ENCODE measurements around the gene AUTS2.

Gene AUTS2

GRCh38 chr7:70060298-70061068 is 462.2 kb downstream of the AUTS2 start:
- no peaks in the 10 kb centered on the region for H3K9me3 ChIP-seq
- H3K4me1 ChIP-seq (ENCODE audit: control insufficient read depth in 1 of 2, insufficient read depth in 1 of 2, low read depth in 1 of 2, low read length in 1 of 2): no peaks in the 10 kb centered on the region
- no peak overlapping the region for H3K27ac ChIP-seq
- no peaks in the 10 kb centered on the region for H3K27me3 ChIP-seq
- TF ChIP-seq CTCF (IDR thresholded peaks at IDR 0.05): no peak
- no peaks in the 10 kb centered on the region for H3K36me3 ChIP-seq
- no peak overlapping the region for H3K4me3 ChIP-seq (ENCODE audit: low read depth in 1 of 2, low read length in 1 of 2)

GRCh38 chr7:70063371-70063770 is 465.1 kb downstream of the AUTS2 start:
- no peak for TF ChIP-seq CTCF (IDR thresholded peaks at IDR 0.05)
- no peaks in the 10 kb centered on the region for H3K4me1 ChIP-seq (ENCODE audit: control insufficient read depth in 1 of 2, insufficient read depth in 1 of 2, low read depth in 1 of 2, low read length in 1 of 2)
- H3K36me3 ChIP-seq: no peaks in the 10 kb centered on the region
- no peak overlapping the region for H3K27ac ChIP-seq
- H3K27me3 ChIP-seq: no peaks in the 10 kb centered on the region
- no peak overlapping the region for H3K4me3 ChIP-seq (ENCODE audit: low read depth in 1 of 2, low read length in 1 of 2)
- H3K9me3 ChIP-seq: no peaks in the 10 kb centered on the region

- Histone ChIP-seq H3K9me3 (no peaks in the 10 kb centered on the region), H3K27me3 (no peaks in the 10 kb centered on the region), H3K36me3 (no peaks in the 10 kb centered on the region), H3K27ac (no peak overlapping the region), H3K4me3 (ENCODE audit: low read depth in 1 of 2, low read length in 1 of 2) (no peak overlapping the region), H3K4me1 (ENCODE audit: control insufficient read depth in 1 of 2, insufficient read depth in 1 of 2, low read depth in 1 of 2, low read length in 1 of 2) (no peaks in the 10 kb centered on the region)
- TF ChIP-seq CTCF (IDR thresholded peaks at IDR 0.05): no peak
These were observed 465.7 kb downstream of the AUTS2 start for GRCh38 chr7:70063927-70064326.

- no peak for TF ChIP-seq CTCF (IDR thresholded peaks at IDR 0.05)
These were observed 468.6 kb downstream of the AUTS2 start for GRCh38 chr7:70066844-70067243.

GRCh38 chr7:70068531-70068930 is 470.3 kb downstream of the AUTS2 start:
- TF ChIP-seq CTCF (IDR thresholded peaks at IDR 0.05): no peak
- H3K4me1 ChIP-seq (ENCODE audit: control insufficient read depth in 1 of 2, insufficient read depth in 1 of 2, low read depth in 1 of 2, low read length in 1 of 2): no peaks in the 10 kb centered on the region

More at GRCh38 chr7:70066844-70067243, 468.6 kb downstream of the AUTS2 start:
- H3K27ac ChIP-seq: no peak overlapping the region
- H3K27me3 ChIP-seq: no peaks in the 10 kb centered on the region
- H3K4me3 ChIP-seq (ENCODE audit: low read depth in 1 of 2, low read length in 1 of 2): no peak overlapping the region
- H3K36me3 ChIP-seq: no peaks in the 10 kb centered on the region
- no peaks in the 10 kb centered on the region for H3K9me3 ChIP-seq
- H3K4me1 ChIP-seq (ENCODE audit: control insufficient read depth in 1 of 2, insufficient read depth in 1 of 2, low read depth in 1 of 2, low read length in 1 of 2): no peaks in the 10 kb centered on the region

More at GRCh38 chr7:70068531-70068930, 470.3 kb downstream of the AUTS2 start:
- Histone ChIP-seq H3K27ac (no peak overlapping the region), H3K9me3 (no peaks in the 10 kb centered on the region), H3K4me3 (ENCODE audit: low read depth in 1 of 2, low read length in 1 of 2) (no peak overlapping the region), H3K36me3 (no peaks in the 10 kb centered on the region), H3K27me3 (no peaks in the 10 kb centered on the region)

Measured in neutrophil (primary cell).